GM18507 (cell line): Measurements from ENCODE around the gene PTPRN2.

Source experiments
- DNase-seq: peaks from one replicate; pipeline ENCODE4 v3.0.0; 2011; ENCODE audit warnings: low read depth; ENCODE audit not compliant: insufficient read length; ENCODE audit errors: extremely low spot score
- FAIRE-seq: peaks from 2 replicates; lab custom pipeline; 2011; peaks lifted over from hg19 to GRCh38; lab: Jason Lieb, UNC

PTPRN2 gene

DNA sequence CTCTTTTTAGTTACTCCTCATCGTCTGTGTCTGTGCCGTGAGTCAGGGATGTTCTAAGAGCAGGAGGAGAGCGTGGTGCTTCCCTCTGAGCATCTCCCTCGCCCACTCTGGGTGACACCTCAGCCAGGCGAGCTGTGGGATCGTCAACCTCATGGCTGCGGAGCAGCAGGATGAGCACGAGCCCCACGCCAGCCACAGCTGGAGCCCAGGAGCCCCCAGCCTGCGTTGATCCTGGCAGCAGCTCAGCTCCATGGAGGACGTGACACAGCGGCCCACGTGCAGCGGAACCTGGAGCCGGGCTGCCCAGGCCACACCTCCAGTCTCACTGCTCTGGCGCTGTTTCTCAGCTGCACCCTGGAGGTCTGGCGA, 512.0 kb downstream of the PTPRN2 start:
- DNase-seq (no peak), FAIRE-seq (no peak)

DNA sequence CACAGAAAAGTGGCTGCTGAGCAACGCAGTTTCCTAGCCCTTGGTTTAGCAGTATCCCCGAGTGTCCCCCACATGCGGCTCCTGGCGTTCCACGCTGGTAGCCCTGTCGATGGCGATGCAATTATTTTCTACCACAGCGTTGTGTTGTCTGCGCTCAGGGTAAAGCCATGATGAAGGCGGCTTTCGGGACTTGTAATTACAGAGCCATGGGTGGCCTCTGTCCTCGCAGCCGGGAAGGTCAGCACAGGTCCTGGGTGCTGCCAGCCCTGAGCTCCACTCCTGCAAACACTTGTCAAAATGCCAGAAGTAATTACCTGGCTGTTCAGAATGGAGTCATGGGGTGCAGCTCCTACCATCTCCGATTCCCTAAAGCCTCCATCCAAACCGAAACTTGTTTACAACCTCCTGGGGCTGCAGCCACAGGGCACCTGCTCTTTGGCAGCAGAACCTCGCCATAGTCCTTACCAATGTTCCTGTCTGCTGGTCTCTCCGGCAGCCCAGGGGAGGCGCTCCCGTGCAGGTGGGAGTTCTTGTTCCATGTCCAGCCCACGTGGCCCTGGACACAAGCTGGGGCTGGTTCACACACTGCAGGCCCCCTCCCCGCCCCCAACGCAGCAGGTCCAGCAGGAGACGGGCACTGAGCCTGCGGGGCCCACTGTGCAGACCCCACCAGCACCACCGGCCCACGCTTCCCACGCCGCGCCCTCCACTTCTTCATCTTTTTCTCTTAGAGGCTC, 512.6 kb downstream of the PTPRN2 start:
- FAIRE-seq (no peak), DNase-seq (no peak)

DNA sequence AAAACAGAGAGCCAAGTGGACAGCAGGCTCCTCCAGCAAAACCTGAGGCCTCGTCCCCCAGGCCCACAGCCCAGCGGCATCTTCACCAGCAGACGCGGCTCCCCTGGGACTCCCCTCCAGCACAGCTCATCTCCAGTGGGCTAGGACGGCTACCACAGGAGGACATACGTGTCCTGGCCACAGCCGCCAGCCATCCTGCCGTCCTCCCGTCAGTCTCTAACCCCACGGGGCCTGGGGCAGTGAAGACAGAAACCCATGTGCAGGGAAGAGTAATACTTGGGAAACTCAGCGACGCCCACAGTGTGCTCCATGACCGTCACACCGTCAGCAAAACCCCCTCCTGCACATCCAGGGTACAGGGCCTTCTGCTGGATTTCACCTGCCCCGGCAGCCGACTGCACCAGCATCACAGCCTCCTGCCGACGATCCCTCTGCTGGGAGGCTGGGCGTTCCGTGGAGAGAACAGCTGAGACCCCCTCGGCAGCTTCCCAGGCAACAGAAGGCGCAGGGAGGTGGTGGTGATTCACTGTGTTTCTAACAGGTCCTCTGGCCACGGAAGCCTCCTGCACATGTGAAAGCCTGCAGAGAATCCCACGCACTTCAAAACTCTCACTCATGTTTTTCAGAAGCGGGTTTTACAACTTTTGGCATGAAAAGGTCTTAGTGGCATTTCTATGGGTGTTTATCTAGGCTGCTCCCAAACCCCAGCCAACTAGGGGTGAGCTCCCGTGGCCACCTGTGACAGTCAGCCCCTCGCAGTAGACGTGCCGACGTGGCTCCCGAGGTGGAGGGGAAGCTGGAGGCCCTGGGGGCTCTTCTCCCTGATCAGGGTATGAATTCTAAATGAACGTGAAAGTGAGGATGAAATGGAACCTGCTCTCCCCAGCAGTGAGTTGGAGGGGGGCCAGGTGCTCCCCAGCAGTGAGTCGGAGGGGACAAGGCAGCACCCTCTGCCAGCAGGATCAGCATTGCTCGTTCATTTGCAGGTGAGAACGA, 513.5 kb downstream of the PTPRN2 start:
- DNase-seq: no peak
- FAIRE-seq: no peak

DNA sequence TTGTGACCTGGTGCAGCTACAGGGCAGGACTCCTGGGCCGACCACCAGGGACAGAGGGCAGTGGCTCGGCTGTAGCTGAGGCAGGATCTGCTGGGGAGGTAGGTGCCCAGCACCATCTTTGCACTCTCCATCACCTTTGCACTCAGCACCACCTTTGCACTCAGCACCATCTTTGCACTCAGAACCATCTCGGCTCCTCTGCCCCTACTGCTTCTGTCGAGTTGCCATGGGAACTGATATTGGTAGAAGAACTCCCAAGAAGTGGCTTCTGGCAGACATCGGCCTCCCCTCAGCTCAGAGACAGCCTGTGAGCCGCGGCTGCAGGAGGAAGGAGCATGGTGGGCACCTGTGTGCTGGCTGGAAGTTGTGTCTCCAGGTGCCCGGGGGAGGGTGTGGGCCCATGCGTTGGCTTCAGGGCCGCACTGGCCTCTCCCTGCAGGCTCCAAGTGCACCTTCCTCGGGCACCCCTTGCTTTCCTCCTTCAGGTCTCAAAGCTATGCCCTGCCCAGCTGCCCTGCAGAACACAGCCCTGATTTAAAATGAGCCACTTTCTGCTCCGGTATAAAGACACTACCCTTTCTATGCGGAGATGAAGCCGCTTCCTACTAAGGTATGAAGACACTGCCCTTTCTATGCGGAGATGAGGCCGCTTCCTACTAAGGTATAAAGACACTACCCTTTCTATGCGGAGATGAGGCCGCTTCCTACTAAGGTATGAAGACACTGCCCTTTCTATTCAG, 514.5 kb downstream of the PTPRN2 start:
- DNase-seq (no peak), FAIRE-seq (no peak)

DNA sequence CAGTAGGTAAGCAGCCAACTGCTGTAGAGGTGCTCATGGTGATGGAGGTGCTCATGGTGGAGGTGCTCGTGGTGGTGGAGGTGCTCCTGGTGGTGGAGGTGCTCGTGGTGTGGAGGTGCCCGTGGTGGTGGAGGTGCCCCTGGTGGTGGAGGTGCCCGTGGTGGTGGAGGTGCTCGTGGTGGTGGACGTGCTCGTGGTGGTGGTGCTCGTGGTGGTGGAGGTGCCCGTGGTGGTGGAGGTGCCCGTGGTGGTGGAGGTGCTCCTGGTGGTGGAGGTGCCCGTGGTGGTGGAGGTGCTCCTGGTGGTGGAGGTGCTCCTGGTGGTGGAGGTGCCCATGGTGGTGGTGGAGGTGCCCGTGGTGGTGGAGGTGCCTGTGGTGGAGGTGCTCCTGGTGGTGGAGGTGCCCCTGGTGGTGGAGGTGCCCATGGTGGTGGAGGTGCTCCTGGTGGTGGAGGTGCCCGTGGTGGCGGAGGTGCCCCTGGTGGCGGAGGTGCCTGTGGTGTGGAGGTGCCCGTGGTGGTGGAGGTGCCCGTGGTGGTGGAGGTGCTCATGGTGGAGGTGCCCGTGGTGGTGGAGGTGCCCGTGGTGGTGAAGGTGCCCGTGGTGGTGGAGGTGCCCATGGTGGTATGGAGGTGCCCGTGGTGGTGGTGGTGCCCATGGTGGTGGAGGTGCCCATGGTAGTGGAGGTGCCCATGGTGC, 517.3 kb downstream of the PTPRN2 start:
- FAIRE-seq (no peak), DNase-seq (no peak)

DNA sequence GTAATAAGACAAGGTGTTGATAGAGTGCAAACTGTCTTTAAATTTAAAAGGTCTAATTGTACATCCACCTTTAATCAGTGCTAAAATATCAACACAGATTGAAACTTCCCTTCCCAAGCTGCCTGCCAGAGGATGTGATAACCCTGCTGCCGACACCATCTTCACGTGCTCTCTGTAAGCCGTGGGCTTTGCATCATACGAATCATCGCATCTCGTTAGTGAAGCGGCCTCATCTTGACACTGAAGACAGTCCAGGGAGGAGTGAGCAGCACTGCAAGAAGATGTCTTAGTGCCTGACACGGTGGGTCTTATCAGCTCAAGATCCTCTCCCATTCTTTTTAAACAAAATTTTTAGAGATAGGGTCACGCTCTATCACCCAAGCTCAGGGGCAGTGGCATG, 518.8 kb downstream of the PTPRN2 start:
- DNase-seq: no peak
- FAIRE-seq: no peak

DNA sequence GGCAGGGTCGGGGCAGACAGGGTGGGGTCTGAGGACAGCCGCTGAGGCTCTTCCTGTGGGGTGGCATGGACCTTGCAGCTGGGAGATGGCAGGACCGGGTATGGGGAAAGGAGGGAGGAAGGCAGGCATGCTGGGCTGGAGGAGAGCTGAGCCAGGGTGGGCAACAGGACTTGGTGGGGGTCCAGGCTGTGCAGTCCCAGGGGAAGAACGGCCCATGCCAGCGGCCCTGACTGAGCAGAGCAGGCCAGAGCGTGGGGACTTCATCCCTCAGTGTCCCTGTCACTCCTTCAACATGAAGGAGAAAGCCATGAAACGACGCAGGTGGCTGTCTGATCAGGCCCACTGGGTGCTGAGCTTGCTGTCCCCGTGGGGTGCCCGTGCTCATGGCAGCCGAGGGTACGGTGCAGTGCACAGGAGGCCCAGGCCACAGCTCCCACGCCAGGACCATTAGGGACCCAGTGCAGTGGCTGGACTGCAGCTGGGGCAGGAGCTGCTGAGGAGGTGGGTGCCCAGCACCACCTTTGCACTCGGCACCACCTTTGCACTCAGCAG, 519.6 kb downstream of the PTPRN2 start:
- no peak for DNase-seq
- FAIRE-seq: no peak

DNA sequence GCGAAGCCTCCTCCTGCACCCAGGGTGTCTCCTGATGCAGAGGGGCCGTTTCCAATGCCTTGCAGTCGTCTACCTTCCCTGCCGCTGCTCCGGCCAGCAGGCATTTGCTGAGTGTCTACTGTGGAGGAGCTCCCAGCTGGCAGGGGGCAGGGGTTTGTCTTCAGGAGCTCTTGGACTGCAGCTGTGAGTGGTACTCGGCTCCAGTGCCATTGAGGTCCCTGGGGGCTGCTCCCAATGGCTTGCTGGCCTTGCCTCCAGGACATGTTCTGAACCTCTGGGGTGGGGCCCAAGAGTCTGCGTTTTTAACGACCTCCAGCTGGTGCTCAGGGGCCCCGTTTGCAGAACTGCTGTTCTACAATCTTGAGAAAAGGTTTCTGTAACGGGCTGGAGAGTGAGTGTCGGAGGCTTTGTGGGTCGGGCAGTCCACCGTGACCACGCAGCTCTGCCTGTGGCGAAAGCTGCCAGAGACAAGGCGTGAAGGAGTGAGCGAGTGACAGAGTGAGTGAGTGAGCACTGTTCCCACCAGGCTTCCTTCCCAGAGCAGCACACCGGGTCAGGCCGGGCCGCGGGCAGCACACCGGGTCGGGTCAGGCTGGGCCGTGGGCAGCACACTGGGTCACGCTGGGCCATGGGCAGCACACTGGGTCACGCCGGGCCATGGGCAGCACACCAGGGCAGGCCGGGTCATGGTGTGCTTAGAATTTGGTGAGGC, 520.2 kb downstream of the PTPRN2 start:
- no peak for DNase-seq
- no peak for FAIRE-seq

DNA sequence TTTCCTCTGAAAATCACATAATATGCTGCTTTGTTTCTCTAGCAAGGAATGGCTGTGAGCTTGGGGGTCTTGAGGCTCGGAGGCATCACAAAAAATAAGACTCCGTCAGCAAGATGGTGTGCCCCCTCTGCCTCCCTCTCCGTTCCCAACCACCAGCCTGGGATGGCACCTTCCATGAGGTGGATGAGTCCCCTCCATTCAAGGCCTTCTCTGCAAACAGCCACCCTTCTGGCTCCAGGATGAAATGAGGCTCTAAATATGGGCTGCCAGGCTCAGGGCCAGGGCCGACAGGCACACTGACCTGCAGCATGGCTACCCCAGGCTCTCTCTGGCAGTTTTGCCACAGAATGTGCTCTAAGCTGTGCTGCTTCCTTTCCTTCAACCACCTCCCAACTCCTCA, 521.5 kb downstream of the PTPRN2 start:
- FAIRE-seq (no peak), DNase-seq (no peak)

DNA sequence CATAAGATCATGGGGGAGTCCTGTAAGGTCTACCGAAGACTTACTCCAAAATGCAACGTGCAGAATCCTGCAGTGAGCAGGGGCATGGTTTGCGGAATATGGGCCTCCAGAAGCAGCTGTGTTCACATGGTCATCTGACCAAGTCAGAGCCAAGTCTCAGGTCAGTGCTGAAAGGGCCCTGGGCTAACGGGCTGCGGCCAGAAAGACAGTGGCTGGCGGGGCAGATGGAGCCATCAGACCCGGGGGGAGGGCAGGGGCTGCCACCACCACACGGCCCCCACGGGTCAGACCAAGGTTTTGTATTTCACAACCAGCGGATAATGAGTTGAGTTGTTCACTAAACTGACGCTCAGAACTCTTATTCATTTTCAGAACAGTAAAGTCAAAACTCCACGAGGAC, 522.3 kb downstream of the PTPRN2 start:
- FAIRE-seq (no peak), DNase-seq (no peak)

DNA sequence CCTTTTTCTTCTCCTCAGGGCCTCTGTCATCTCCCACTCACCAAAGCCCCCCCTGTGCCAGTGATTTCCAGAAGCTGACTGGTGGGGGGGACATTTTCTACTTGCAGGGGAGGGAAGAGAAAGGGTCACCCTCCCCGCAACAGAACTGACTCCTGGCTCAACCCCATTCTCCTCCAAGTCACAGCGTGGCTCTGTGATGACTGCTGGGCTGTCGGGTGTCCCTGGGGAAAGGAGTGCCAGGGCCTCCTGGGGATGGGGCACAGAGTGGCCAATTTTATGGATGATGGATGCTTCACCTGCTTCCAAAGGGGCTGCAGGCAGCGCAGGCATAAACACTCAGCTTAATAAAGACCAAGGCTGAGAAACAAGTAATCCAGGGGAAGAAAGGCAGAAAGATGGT, 523.0 kb downstream of the PTPRN2 start:
- no peak for DNase-seq
- no peak for FAIRE-seq

DNA sequence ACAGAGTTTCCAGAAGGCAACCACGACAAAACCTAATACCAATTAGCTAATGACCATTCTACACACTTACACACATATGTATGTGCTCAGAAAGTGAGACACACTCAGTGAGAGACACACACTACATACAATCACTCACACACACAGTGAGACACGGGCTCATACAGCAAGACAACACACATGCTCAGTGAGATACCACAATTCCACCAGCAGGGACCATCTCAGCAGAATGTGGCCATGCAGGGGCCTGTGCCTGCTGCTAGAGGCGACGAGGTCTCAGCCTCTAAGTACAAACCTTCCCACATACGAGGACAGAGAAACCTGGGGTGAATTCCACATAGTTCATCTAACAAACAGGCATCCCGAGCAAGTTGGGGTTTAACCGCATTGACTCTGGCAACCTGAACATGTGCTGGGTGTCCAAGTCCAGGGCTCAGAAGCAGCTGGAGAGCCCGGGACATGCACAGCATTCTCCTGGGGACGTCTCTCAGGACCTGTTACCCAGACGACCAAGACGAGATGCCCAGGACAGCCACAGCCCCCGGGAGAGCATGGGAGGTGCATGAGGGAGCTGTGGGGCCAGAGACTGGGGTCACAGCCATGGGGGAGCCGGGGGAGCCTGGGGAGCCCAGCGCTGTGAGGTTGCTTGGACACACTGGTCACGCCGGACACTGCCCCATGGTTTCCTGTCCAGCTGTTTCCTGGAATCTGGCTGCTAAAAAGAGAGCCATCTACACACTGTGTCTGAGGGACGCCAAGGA, 523.6 kb downstream of the PTPRN2 start:
- no peak for DNase-seq
- FAIRE-seq: no peak

DNA sequence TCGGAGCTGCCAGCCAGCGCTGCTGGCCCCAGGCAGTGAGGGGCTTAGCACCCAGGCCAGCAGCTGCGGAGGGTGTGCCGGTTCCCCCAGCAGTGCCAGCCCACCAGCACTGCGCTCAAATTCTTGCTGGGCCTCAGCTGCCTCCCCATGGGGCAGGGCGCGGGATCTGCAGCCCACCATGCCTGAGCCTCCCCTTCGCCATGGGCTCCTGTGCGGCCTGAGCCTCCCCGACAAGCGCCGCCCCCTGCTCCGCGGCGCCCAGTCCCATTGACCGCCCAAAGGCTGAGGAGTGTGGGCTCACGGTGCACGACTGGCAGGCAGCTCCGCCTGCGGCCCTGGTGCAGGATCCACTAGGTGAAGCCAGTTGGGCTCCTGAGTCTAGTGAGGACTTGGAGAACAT, 525.0 kb downstream of the PTPRN2 start:
- DNase-seq (no peak), FAIRE-seq (no peak)

DNA sequence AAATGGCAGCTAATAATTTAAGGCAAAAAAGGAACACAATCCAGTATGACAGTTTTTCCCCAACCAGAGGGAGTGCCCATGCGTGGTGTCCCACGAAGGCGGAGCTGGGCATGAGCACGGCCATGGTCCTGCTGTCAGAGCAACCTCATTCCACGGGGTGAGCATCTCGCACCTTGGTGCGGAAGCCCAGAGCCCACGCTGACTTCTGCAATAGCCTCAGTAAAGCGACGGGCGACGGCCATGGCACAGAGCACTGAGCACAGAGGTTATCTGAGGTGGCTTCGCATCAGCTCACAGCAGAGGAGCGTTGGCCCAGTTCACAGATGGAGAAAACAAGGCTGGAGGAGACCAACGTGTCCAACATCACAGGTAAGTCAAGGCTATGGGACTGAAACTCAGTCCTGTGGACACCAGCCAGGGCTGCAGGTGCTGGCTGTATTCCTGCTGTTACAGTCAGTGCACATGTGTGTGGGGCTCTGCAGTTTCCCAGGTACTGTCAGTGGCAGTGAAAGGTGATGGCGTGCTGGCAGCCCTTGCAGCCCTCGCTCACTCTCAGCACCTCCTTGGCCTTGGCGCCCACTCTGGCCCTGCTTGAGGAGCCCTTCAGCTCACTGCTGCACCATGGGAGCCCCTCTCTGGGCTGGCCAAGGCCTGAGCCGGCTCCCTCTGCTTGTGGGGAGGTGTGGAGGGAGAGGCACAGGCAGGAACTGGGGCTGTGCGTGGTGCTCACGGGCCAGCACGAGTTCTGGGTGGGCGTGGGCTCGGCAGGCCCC, 525.6 kb downstream of the PTPRN2 start:
- DNase-seq (no peak), FAIRE-seq (no peak)

DNA sequence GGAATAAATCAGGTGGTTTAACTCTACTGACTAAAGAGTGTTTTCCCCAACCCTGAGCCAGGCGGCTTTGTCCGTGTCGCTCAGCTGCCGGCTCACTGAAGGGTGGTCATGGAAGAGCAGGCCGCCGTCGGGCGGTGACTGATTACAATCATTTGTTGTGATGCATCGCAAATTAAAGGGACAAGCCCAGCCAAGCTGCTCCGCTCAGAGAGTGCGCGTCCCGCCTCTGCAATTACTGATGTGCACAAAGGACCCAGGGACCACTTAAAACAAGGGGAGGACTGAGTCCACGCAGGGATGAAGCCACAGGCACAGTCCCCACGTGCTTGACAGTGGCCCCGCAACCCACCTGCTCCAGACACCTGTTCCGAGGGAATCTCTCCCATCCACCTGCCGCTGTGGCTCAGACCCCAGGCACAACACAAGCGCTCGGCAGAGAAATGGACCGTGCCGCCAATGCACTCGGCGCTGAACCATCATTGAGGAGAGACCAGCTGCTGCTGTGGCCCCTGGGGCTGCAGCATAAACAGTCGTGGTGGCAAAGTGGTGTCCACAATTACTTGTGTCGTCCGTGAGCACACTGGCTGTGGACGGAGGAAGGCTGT, 526.5 kb downstream of the PTPRN2 start:
- FAIRE-seq (no peak), DNase-seq (no peak)

DNA sequence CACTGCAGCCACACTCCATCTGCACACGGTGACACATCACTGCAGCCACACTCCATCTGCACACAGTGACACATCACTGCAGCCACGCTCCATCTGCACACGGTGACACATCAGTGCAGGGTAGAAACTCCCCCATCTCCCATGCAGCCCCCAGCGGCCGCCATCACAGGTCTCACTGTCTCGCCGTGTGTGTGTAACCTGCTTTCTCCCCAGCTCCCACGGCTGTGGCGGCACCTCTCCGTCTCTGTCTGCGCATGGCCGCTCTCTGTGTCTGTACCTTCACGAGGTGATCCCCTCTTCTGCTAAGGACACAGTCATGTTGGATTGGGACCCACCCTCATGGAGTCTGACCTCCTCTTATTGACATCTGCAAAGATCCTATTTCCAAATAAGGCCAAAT, 527.4 kb downstream of the PTPRN2 start:
- DNase-seq: no peak
- FAIRE-seq: no peak

DNA sequence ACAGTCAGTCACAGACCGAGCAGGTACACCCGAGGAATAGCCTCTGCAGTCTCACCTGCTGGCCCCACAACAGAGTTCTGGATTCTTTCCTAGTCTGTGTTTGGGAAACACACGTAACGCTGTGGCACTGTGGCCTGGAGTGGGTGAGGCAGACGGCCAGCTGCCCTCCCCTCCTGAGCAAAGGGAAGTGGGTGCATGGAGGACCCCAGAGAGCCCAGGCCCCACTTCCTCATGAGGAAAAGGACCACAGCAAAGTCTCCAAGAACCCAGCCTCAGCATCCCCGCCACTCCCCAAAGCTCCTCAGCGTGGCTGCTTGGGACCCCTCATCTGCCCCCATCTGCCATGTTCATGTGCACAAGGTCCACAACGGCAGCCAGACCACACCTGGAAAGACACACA, 530.2 kb downstream of the PTPRN2 start:
- no peak for FAIRE-seq
- DNase-seq: no peak
